ENCODE results near the gene LRRFIP1.

GRCh38 chr2:237742614-237743013, 115.2 kb downstream of the LRRFIP1 start:
- TF ChIP-seq, protein P1, sequence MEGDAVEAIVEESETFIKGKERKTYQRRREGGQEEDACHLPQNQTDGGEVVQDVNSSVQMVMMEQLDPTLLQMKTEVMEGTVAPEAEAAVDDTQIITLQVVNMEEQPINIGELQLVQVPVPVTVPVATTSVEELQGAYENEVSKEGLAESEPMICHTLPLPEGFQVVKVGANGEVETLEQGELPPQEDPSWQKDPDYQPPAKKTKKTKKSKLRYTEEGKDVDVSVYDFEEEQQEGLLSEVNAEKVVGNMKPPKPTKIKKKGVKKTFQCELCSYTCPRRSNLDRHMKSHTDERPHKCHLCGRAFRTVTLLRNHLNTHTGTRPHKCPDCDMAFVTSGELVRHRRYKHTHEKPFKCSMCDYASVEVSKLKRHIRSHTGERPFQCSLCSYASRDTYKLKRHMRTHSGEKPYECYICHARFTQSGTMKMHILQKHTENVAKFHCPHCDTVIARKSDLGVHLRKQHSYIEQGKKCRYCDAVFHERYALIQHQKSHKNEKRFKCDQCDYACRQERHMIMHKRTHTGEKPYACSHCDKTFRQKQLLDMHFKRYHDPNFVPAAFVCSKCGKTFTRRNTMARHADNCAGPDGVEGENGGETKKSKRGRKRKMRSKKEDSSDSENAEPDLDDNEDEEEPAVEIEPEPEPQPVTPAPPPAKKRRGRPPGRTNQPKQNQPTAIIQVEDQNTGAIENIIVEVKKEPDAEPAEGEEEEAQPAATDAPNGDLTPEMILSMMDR (IDR thresholded peaks at IDR 0.05; ENCODE audit: low read depth, low read length), result no peak
- TF ChIP-seq EZH2phosphoT487 (IDR thresholded peaks at IDR 0.05; ENCODE audit: low read depth), result no peak
